DND-41 (cell line): ENCODE results near the gene COTL1.

Experiments used
- ATAC-seq: fragments of 200-7000 bp; cut with Tn5 transposase; 3 replicates; pipeline ENCODE4 v1.9.1; 2021; ENCODE audit warnings: low read depth; ENCODE audit not compliant: insufficient read depth
- DNase-seq: peaks from one replicate; pipeline ENCODE4 v3.0.0-alpha.2; 2020
- H2AFZ ChIP-seq: 2 replicates; pipeline ENCODE4 v1.6.0; 2012; ENCODE audit warnings: low read depth, low read length
- H3K27ac ChIP-seq: 2 replicates; pipeline ENCODE4 v1.5.1; 2012; ENCODE audit warnings: low read length, inconsistent platforms
- H3K27me3 ChIP-seq: fragments of 200-600 bp; sonication (generic); 2 replicates; pipeline ENCODE4 v1.6.0; 2012; ENCODE audit warnings: low read length, mild to moderate bottlenecking, inconsistent platforms; ENCODE audit not compliant: insufficient read depth, poor library complexity
- H3K36me3 ChIP-seq: 2 replicates; pipeline ENCODE4 v1.5.1; 2012; ENCODE audit warnings: low read length, inconsistent platforms; ENCODE audit not compliant: insufficient read depth
- H3K4me1 ChIP-seq: 2 replicates; pipeline ENCODE4 v1.5.1; 2012; ENCODE audit warnings: mild to moderate bottlenecking, low read length; ENCODE audit not compliant: insufficient read depth
- H3K4me2 ChIP-seq: 2 replicates; pipeline ENCODE4 v1.6.0; 2012; ENCODE audit warnings: mild to moderate bottlenecking, moderate library complexity, low read length, inconsistent platforms; ENCODE audit not compliant: insufficient read depth
- H3K4me3 ChIP-seq, 2 experiments: fragments of 200-600 bp in 1 of 2; shearing (Covaris generic) in 1 of 2; 2 replicates each; pipeline ENCODE4 v1.5.1; 2012 to 2016; ENCODE audit warnings: inconsistent platforms in 2 of 2, low read length in 2 of 2, mild to moderate bottlenecking in 2 of 2, low read depth in 1 of 2, moderate library complexity in 1 of 2
- H3K79me2 ChIP-seq: 2 replicates; pipeline ENCODE4 v1.6.0; 2012; ENCODE audit warnings: low read length, inconsistent platforms; ENCODE audit not compliant: insufficient read depth
- H3K9ac ChIP-seq: 2 replicates; pipeline ENCODE4 v1.6.0; 2012; ENCODE audit warnings: low read depth, mild to moderate bottlenecking, inconsistent platforms, low read length, moderate library complexity
- H3K9me3 ChIP-seq: 2 replicates; pipeline ENCODE4 v1.5.1; 2012; ENCODE audit warnings: low read length, moderate library complexity, mild to moderate bottlenecking, inconsistent platforms; ENCODE audit not compliant: insufficient read depth, severe bottlenecking
- H4K20me1 ChIP-seq: 2 replicates; pipeline ENCODE4 v1.6.0; 2012; ENCODE audit warnings: low read length; ENCODE audit not compliant: insufficient read depth
- CTCF ChIP-seq: IDR thresholded peaks from 2 replicates; pipeline ENCODE4 v1.5.1; 2012; ENCODE audit warnings: borderline replicate concordance, low read length, moderate library complexity, mild to moderate bottlenecking; ENCODE audit not compliant: poor library complexity, severe bottlenecking; ENCODE audit errors: extremely low read depth
- EZH2 ChIP-seq: IDR thresholded peaks from 3 replicates; pipeline ENCODE4 v1.6.1; 2012; ENCODE audit warnings: borderline replicate concordance, low read depth, mild to moderate bottlenecking, moderate library complexity, low read length, inconsistent platforms; ENCODE audit not compliant: severe bottlenecking

COTL1 gene

GRCh38 chr16:84546669-84547545 is 71.0 kb downstream of the COTL1 start:
- H3K4me1 ChIP-seq, result no peaks in the 10 kb centered on the region
- H3K79me2 ChIP-seq, result no peaks in the 10 kb centered on the region
- TF ChIP-seq CTCF (no peak), EZH2 (no peak)
- H4K20me1 ChIP-seq, result no peaks in the 10 kb centered on the region
- H3K27me3 ChIP-seq, result peaks cover 3% of the 10 kb centered on the region
- H3K36me3 ChIP-seq, result no peaks in the 10 kb centered on the region
- no peak overlapping the region for H3K9ac ChIP-seq
- no peak overlapping the region for H3K27ac ChIP-seq
- ATAC-seq, result no peak
- no peak for DNase-seq
- H3K4me3 ChIP-seq, result no peak overlapping the region
- no peaks in the 10 kb centered on the region for H3K9me3 ChIP-seq
- no peak overlapping the region for H3K4me2 ChIP-seq
- no peak overlapping the region for H2AFZ ChIP-seq

GRCh38 chr16:84545114-84545737 is 72.7 kb downstream of the COTL1 start:
- no peaks in the 10 kb centered on the region for H3K9me3 ChIP-seq
- H3K36me3 ChIP-seq, result no peaks in the 10 kb centered on the region
- TF ChIP-seq CTCF (no peak), EZH2 (no peak)
- H3K4me1 ChIP-seq, result no peaks in the 10 kb centered on the region
- peaks cover 3% of the 10 kb centered on the region for H3K27me3 ChIP-seq
- H3K9ac ChIP-seq, result no peak overlapping the region
- H2AFZ ChIP-seq, result no peak overlapping the region
- DNase-seq, result no peak
- H3K4me3 ChIP-seq, result no peak overlapping the region
- ATAC-seq, result no peak
- no peaks in the 10 kb centered on the region for H3K79me2 ChIP-seq
- no peak overlapping the region for H3K27ac ChIP-seq
- H4K20me1 ChIP-seq, result no peaks in the 10 kb centered on the region
- no peak overlapping the region for H3K4me2 ChIP-seq

GRCh38 chr16:84544031-84544773 is 73.7 kb downstream of the COTL1 start:
- Histone ChIP-seq H2AFZ (no peak overlapping the region), H3K27ac (no peak overlapping the region), H4K20me1 (no peaks in the 10 kb centered on the region), H3K79me2 (no peaks in the 10 kb centered on the region), H3K4me2 (no peak overlapping the region), H3K9ac (no peak overlapping the region), H3K36me3 (no peaks in the 10 kb centered on the region), H3K9me3 (no peaks in the 10 kb centered on the region), H3K4me3 (no peak overlapping the region), H3K27me3 (peaks cover 3% of the 10 kb centered on the region), H3K4me1 (no peaks in the 10 kb centered on the region)
- TF ChIP-seq EZH2 (no peak), CTCF (no peak)
- ATAC-seq (no peak), DNase-seq (no peak)
